HG03175 (cell line): Measurements from ENCODE around the gene ZNF3.
A peak's percentile ranks its signal among the peaks of the same experiment; 100 is the strongest.

Experiments
- ATAC-seq: cut with Tn5 transposase; IDR thresholded peaks from one replicate; pipeline ENCODE4 v1.9.1; 2021; ENCODE audit warnings: mild to moderate bottlenecking, moderate library complexity; ENCODE audit not compliant: unreplicated experiment

The ZNF3 gene

DNA sequence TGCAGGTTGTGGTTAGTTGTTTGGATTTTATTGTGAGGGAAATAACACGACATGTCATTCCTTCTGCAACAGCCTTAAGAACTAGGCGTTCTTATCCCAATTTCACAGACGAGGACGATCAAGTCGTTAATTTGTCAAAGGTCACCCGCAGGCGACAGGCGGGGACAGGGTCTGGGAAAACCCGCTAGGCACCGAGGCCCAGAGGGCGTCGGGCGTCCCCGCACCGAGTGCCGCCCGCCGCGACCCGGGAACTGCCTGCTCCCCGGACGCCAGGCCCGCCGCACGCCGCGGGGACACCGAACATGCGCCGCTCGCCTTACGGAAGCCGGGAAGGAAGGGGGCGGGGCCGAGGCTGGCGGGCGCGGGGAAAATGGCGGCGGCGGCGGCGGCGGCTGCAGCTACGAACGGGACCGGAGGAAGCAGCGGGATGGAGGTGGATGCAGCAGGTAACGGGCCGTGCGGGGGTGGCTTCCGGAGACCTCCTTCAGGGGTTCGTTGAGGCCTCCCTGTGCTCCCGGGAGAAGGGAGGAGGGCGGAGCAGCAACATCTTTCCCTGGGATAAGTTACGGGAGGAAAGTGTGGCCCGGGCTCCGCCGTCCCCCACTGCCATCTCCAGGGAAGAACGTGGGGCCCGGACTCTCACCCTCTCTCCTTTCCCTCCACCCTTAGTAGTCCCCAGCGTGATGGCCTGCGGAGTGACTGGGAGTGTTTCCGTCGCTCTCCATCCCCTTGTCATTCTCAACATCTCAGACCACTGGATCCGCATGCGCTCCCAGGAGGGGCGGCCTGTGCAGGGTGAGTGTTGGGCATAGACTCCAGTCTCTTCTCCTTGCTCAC lies 7.3 kb upstream of the ZNF3 start, which contains the start of gene COPS6:
Gene COPS6 (plus strand): TSS at position 349 of the 837 bp plus-strand sequence. CDS start 22 bp downstream, at position 371.
- ATAC-seq = peak; percentile 57

DNA sequence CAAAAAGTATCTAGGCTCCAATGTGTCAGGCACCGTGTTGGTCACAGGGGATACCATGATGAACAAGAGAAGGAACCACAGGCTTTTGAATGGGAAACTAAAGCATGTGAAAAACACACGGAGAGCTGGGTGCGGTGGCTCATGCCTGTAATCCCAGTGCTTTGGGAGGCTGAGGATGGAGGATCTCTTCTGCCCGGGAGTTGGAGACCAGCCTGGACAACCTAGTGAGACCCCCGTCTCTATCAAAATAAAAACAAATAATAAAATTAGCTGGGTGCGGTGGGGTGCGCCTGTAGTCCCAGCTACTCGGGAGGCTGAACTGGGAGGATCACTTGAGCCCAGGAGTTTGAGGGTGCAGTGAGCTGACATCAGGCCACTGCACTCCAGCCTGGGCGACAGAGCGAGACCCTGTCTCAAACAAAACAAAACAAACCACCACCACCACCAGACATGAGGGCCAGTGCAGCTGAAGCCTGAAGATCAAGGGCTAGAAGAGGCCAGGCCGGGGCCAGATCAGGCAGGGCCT lies 6.6 kb upstream of the ZNF3 start:
- ATAC-seq = no peak

- no peak for ATAC-seq
Observed at GRCh38 chr7:100087055-100087750, 5.7 kb upstream of the ZNF3 start.

DNA sequence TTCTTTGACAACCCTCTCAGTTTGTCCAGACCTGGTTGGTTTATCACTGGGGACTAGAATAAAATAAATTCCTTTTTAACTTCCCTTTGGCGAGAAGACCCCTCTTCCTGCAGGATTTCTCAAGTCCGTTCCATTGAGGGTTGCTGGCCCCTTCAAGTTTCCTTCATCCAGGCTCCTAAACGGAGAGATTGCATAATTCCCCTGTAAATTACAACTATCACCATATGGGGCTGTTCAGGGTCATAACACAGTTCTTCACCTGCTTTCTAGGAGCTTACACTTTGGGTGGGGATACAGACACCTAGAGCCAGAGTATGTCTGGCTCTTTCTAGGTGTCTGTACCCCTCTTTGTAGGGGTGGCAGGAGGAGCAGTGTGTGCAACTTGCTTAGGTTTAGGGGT lies 4.0 kb upstream of the ZNF3 start:
- no peak for ATAC-seq

- ATAC-seq = no peak
Observed at GRCh38 chr7:100082978-100083377, 1.5 kb upstream of the ZNF3 start.

- peak; percentile 15 for ATAC-seq
Observed at GRCh38 chr7:100080907-100081534, 502 bp downstream of the ZNF3 start.

DNA sequence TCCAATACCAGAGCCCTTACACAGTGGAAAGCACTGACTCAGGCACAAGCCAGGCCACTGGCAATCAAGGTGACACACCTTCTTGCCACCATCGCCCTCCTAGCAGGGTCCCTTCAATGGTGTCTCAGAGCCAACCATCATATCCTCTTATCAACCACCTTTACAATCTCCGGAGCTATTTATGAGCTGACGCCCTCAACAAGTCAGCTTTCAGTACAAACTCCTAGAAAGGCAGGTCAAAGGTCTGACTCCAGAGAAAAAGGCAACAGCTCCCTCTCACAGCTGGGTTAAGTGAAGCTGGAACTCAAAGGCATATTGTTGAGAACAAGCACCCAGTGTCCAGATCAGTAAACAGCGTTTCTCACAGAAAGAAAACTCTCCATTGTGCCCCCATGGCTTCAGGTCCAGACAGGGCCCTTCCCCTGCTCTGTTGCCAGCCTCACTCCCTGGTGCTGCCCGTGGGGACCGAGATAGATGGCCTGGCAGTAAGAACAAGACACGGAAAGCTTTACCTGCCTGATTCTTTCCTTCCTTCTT lies 2.4 kb downstream of the ZNF3 start:
- ATAC-seq = no peak

GRCh38 chr7:100077205-100077604 lies 4.3 kb downstream of the ZNF3 start:
- no peak for ATAC-seq

- ATAC-seq = no peak
Observed at GRCh38 chr7:100075418-100075817, 6.1 kb downstream of the ZNF3 start.

DNA sequence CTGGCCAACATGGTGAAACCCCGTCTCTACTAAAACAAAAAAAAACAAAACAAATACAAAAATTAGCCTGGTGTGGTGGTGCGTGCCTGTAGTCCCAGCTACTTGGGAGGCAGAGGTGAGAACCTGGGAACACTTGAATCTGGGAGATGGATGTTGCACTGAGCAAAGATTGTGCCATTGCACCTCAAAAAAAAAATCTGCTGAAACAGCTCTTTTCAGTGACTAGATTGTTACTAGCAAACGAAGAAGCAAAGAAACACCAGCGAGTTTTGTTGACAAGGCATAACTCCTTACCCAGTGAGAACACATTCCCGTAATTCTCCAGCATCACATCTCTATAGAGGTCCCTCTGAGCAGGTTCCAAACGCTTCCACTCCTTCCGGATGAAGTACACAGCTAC lies 6.7 kb downstream of the ZNF3 start:
- ATAC-seq = no peak

DNA sequence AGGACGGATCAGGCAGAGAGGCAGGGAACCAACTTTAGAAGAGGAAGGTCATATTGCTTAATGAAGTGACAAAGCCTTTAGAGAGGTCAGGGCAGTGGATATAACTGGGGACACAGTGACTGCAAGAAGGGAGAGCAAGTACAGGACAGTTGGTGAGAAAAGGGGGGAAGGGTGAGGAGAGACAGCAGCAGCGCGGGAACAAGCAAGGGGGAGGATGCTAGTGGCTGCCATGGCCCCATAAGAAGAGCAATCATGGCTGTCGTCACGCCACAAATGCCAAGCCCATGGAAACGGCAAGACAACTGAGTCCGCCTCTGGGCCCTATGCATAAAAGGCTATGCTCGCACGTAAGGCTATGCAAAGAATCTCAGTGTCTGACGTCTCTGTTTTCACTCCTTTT lies 9.1 kb downstream of the ZNF3 start:
- ATAC-seq = no peak

- no peak for ATAC-seq
Observed at GRCh38 chr7:100071018-100071723, 10.4 kb downstream of the ZNF3 start.

DNA sequence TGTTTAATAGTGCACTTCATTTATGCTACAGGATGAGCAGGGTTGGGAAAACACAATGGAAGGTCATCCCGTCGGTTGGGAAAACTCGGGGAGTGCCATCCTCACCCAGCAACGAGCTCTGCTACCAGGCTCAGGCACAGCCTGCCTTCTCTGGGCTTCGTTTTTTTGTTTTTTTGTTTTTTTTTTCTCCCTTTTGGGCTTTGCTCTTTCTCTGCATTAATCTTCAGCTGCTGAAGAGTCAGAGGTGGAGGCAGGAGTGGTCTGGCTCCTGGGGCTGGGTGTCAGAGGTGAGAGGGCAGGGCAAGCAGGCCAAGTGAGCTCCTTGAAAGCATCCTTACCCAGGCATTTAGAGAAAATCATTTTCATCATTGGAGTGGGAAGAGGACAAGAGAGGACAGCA lies 11.5 kb downstream of the ZNF3 start:
- ATAC-seq = no peak

- ATAC-seq = no peak
Observed at GRCh38 chr7:100066953-100067352, 14.6 kb downstream of the ZNF3 start.

- no peak for ATAC-seq
Observed at GRCh38 chr7:100065452-100066186, 15.9 kb downstream of the ZNF3 start.

- no peak for ATAC-seq
Observed at GRCh38 chr7:100064162-100064561, 17.4 kb downstream of the ZNF3 start.

DNA sequence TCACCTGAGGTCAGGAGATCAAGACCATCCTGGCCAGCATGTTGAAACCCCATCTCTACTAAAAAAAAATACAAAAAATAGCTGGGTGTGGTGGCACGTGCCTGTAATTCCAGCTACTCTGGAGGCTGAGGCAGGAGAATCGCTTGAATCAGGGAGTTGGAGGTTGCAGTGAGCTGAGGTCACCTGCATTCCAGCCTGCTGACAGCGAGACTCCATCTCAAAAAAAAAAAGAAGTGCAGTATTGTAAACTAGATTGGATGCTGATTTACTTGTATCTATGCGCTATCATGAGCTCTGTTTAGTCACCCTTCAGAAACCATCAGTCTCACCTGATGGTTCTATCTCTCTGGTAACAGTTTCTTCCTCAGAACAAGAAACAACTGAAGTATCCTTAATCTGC lies 18.1 kb downstream of the ZNF3 start:
- no peak for ATAC-seq

DNA sequence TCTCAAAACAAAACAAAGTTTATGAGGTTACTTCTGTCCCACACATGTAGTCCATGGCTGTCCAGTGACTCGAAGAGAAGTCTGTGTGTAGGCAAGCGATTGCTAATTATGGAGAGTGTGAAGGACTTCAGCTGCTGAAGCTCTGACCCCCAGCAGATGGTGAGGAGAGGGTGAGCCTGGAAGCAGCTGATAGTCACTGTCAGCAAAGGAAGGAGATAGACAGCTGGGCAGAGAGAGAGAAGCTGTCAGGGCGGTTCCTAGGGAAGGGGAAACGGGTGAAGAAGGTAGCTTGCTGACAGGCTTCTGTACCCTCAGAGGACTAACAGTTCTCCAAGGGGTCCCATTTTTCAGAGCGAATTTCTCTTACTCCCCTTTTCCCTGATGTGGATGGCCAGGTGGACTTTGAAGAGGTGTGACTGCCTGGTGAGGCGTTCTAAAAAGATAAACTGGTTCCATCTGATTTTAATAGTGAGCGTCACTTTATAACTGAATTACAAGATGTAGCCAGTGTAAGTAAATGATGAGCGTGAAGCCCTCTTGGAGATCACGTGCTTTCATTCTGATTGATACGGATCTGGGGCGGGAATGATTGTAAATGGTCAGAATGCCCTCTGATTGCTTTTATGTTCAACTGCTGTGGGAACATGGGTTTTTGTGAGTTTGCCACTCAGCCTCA lies 19.9 kb downstream of the ZNF3 start:
- no peak for ATAC-seq

- no peak for ATAC-seq
Observed at GRCh38 chr7:100059251-100059739, 22.2 kb downstream of the ZNF3 start.
